HTERT RPE-1 (cell line): Measurements from ENCODE around the gene CSDE1.

Experiments used
- in situ Hi-C: fragments of 300-500 bp; cut with MboI; formaldehyde crosslinking; loops from 4 replicates; pipeline ENCODE4 v1.14.3; 2020; ENCODE audit warnings: low sequenced_read_pairs

Gene CSDE1

DNA sequence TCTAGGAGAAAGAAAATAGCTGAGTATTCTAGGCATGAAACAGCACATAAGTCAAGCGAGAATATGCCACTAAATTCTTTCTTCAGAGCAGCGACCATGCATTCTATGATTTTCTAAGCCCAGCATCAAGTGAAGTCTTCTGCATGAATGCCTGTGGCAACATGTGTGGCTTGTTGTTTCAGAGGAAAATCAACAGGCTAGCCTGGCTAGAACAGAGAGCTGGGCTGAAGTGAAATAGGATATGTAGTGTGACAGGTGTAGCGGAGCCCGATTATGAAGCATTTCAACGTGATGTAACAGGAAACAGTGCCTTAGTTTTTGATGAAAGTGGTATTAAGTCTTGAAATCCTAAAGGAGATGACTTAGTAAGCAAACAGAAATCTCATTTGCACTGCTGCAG is 7.0 kb downstream of the CSDE1 start:
- in situ Hi-C loops, result no loop called here

DNA sequence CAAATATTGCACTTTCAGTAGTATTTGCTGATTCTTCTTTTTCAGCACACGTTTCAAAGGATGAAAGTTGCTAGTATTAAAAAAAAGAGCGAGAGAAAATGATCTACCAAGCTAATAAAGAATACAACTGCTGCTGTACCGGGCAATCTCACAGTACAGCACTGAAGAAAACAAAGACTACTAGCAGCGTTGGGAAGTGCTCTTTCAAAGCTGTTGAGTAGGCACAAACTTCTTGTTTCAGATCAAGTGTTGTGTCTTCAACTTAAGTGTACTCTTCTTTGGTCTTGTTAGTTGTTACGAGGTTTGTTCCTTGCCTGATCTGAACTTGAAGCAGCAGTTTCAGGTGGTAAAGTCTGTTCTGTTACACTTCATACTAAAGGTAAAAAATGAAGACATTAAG is 7.9 kb downstream of the CSDE1 start:
- in situ Hi-C loops, result no loop called here

DNA sequence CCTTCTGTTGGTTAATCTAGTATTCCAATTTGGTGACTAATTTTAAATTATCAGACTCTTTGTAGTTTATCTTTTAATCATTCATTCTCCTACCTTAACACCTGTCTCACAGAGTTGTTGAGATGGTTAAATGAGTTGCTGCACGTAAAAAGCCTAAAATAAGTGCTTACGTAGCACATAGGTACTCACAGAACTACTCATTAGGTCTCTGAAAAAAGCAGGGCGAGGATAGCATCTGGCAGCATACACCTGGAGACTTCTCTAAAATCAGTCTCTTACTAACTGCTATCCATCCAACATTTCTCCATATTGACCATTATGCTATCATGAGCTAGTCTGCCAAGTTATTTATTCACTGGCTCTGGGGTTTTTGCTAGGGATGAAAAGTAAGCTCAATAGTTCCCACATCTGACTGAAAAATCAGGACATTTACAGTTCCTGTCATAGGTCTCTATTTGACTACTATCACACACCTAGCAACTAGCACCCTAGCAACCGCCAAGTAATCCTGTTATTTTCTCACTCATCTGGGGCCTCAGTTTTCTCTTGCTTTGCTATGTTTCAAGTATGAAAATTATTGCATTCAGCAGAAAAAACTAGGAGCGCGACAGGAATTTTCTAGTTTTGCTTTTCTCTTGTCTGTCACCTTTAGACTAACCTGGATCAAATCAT is 11.2 kb downstream of the CSDE1 start:
- in situ Hi-C loops, result no loop called here

DNA sequence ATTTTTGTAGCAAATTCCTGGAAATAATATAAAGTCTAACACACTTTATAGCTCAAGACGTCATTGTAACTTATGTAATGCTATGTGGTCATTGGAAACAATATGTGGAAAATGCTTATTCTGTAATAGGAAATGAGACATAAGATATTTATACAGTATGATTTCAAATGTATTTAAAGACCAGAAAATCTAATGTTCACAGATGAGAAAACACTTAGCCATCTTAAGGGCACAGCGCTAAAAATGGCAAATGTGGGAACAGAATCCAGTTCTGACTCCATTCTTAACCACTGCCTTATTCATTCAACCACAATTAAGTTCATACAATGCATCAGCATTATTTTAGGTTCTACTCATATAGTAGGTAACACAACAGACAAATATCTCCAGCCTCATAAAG is 12.5 kb downstream of the CSDE1 start:
- in situ Hi-C loops, result no loop called here

DNA sequence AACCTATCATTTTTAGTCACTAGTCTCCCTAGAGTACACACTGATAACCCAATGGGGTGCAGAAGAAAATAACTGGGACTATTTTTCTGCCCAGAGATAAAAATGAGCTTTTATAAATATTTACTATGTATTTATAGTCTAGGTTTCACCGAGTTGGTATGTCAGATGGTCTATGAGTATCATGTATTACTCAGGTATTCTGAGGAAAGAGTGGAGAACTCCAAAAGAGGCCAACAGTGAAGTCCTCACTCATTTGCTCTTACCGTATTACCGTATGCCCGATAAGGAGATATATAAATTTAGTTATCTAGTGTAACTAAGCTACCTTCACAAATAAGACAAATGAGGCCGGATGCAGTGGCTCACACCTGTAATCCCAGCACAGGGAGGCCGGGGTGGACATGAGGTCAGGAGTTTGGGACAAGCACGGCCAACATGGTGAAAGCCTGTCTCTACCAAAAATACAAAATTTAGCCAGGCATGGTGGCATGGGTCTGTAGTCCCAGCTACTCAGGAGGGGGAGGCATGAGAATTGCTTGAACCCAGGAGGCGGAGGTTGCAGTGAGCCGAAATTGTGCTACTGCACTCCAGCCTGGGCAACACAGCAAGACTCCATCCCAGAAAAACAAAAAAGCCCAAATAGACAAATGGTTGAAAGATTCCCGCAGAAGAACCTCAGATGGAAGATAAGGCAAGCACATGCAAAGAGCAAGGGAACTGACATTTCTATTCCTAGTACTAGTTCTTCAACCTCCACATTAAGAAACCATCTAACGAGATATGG is 15.6 kb downstream of the CSDE1 start:
- in situ Hi-C loops, result no loop called here

DNA sequence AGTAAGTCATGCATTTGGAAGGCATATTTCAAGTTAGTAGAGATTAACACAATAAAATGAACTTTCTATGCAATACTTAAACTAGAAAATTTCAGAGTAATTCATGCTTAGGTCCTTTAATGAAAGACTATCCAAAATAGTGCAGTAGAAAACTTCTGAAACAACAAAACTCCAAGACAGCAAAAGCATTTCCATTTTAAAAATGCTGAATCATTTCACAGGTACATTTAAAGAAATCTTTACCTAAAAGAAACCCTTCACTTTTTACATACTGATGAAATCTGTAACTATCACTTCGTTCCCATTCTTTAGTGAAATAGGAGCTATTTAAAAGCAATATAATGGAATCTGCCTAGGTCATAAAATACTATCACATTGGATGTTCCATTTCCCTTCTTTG is 17.5 kb downstream of the CSDE1 start:
- in situ Hi-C loops, result no loop called here

DNA sequence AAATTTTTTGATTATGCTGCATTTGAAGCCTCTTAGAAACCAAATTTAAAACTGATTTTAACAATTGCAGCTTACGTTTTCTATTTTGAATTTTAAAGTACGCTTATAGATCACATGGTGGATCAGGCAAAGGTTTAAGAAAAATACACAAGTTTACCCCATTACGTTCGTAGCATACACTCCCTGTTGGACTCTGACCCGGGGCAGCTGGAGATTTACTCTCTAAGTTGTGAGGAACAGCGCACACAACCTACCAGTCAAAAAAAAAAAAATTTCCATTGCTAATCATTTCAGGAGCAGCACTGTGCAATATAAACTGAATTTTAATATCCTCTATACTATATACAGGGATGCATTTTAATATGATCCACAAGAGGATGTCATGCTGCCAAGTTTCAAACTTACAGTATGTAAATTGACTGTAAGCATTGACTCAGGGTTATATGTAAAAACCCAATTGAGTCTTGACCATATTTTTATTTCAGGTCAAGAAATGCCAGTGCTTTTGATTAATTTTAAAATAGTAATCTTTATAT is 20.4 kb downstream of the CSDE1 start:
- in situ Hi-C loops, result no loop called here

DNA sequence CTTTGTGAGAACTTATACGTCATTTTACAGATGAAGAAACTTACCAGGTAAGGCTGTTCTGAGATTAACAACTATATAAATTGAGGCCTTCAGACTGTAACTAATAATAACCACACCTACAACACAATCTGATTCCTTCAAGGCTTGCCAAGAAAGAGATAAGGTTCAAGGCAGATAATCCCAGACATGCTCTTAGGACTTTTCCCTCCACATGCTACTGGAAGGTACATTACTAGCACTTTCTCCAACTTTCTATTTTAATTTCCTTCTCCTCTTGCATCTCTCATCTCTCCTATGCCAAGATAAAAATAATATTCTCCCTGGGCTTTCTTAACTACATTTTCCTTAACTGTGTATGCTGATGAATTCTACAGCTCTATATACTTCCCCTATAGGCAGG is 22.3 kb downstream of the CSDE1 start:
- in situ Hi-C loops, result no loop called here

DNA sequence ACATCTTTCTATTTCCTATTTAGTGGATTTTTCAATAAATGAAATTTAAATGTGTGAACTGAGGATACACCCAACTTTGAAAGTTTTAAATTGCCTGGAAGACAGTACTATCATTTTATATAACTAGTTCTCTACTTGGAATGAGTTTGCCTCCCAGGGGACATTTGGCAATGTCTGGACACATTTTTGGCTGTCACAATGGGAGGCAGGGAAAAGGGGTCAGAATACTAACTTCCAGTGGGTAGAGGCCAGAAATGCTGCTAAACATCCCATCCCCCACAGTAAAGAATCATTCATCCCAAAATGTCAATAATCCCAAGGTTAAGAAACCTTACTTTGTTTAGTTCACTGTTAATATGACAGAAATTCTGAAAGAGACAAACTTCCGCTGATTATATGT is 28.0 kb downstream of the CSDE1 start:
- in situ Hi-C loops, result no loop called here

DNA sequence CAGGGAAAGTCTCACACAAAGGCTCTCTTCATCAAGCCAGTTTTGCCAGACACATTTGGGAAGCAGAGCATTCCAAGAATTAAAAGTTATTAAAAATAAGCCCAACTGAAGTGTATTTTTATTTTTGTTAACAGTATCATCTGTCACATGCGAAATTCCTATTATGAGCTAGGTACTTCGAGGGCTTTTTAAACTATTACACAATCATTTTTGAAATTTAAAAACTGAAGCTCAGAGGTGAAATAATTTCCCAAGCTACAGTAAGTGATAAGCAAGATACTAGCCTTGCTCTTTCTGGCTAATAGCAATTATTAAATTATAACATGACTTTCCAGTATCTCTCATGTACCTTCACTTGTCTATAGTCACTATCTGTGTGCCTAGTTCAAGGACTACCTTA is 29.2 kb downstream of the CSDE1 start:
- in situ Hi-C loops, result no loop called here

DNA sequence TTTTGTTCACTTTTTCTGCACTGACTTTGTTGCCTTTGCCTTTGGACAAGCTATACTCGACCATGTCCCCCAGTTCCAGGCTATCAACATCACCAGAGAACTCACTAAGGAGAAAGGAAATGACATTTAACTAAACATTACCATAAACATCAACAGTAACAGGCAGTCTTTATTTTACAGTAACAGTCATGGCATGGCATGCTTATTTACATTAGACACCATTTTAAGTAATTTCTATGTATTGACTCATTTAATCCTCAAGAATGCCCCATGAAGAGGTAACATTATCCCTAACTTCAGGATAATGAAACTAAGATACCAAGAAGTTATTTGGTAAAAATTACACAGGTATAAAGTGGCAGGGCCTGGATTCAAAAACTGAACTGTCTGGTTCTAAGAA is 32.6 kb downstream of the CSDE1 start:
- in situ Hi-C loops, result no loop called here

DNA sequence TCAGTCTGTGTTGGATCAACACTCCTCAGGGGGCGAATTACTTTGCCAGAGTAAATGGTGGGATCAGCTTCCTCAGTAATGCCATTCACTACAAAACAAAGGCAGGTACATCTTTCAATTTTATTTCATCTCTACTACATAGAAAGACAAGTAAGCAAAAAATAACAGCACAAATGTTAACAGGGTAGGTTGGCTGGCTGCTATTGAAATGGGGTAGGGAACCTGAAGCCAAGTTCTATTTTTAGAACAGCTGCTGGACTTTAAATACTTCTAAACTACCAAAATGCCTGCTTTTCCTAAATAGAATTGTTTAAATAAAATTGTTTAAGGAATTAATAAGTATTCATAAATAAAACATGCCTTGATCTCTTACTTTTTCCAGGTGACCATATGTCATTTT is 33.9 kb downstream of the CSDE1 start:
- in situ Hi-C loops, result no loop called here

DNA sequence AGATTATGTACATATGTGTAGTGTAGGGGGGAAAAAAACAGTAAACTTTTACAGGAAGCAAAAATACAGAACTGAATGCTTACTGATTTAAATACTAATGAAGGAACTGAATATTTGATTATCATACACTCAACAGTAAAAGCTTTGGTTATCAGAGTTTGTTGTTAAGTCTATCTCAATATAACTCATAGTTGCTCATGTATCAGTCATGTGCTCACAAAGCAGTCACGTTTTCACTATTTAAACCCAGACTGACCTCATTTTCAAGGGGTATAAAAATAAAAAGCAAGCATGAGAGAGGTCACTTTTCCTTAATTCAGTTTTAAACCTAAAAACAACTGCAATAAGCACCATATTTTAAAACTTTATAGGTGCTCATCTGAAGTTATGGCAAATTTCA is 34.3 kb downstream of the CSDE1 start:
- in situ Hi-C loops, result no loop called here

DNA sequence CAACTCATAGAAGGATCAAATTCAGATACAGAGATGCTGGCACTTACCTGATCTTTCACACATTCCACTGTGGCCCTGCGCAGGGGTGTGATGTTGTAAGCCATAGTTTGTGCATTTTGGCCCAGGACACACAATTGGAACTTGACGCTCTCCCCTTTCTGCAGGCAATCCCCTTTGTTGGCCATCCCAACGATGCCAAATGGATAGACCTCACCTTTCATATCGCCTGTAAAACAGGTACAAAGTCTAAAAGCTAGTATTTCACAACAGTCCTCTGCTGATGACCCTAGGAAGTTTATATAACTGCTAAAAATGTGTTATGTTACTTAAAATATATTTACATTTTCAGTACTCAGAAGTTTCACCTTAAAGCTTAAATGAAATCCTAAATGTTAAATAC is 37.3 kb downstream of the CSDE1 start:
- in situ Hi-C loops, result no loop called here

DNA sequence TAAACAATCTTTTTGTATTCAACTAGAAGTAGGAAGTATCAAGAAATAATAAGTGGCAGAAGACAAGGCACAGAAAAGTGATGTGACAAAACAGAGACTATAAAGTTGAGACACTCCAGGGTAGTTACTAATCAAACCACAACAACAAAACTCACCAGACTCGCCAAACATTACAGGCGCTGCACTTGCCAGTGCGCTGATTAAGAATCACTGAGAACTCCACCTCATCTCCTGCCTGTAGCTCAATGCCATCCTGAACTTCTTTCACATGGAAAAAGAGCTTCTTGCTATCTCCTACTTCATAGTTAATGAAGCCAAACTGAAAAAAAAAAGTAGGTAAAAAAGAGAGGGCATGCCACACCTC is 38.4 kb downstream of the CSDE1 start:
- in situ Hi-C loops, result no loop called here

DNA sequence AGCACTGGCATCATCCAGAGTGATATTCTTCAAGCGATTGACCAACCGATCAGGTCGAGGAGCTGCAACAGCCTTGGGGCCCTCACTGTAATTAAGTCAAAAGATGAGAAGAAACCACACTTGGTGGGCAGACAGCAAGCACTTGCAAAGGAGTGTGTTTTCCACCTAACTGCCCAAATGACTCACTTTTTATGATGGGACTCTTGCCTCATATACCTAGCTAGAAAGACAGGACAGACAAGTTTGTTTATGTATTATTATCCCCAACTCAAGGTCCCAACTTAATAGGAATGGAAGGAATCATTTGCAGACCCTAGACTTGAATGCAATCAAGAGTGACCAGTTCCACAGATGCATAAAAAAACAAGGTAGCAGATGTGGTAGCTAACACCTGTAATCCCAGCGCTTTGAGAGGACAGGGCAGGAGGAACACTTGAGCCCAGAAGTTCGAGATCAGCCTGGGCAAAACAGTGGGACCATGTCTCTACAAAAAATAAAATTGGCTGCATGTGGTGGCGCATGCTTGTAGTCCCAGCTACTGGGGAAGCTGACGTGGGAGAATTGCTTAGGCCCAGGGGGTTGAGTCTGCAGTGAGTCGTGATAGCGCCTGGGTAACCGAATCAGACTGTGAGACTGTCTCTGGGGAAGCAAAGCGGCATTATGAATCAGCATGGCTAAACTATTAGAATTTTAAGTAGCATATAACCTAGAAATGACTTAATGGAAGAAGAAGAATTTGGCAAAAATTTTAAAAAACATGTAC is 38.9 kb downstream of the CSDE1 start:
- in situ Hi-C loops, result no loop called here

DNA sequence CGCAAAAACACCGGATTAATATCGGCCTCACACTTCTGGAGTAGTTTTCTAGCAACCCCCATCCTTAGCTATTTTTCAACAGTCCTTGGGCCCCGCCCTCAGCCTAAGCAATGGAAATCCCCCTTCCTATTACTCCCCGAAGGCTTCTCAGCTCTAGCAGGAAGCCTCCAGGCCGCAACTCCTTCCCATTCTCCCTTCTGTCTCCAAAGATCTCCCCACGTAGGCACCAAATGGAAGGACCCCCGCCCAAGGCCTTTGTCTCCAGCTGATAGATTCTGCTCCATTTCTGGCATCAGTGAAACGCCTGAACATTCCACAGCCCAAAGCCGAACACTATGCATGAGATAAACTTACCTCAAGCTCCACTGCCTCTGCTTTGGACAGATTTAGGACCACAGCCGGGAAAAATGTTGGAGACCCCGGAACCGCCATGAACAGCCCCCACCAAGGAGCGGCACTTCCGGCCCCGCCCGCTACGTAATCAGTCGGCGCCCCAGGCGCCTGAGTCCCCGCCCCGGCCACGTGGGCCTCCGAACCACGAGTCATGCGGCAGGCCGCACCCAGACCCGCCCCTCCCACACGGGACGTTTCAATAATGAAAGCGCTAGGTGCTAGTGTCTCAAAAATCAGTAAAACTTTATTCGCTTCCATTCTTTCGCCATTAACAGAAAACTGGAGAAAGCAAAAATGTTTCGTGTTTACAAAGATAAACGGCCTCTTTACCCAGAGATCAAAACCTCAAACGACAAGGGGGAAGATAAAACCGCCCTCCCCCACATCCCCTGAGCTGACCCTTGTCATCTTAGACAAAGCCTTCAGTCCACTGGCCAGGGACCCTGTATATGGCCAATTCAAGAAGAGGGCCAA is 41.2 kb downstream of the CSDE1 start, which contains the start of gene NRAS:
NRAS (minus strand) TSS at position 468 of the 867 bp plus-strand sequence. CDS start 611 bp downstream, outside the sequence.
- in situ Hi-C loops, result no loop called here

DNA sequence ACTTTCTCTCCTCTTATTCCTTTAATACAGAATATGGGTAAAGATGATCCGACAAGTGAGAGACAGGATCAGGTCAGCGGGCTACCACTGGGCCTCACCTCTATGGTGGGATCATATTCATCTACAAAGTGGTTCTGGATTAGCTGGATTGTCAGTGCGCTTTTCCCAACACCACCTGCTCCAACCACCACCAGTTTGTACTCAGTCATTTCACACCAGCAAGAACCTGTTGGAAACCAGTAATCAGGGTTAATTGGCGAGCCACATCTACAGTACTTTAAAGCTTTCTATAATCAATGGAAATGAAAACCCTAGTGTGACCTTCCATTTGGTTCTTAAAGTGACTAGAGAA is 41.9 kb downstream of the CSDE1 start:
- in situ Hi-C loops, result no loop called here

DNA sequence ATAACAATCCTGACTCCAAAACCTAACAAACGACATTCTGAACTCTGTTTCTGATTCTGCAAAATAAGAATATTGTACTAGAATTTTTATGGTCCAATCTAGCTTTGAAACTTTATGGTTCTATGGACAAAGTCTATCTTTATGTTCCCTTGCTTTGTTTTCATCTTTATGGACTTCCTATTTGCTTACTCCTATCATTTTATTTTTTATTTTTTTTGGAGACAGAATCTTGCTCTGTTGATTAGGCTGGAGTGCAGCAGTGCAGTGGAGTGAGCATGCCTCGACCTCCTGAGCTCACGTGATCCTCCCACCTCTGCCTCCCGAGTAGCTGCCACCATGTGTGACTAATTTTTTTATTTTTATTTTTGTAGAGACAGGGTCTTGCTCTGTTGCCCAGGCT is 44.8 kb downstream of the CSDE1 start:
- in situ Hi-C loops, result no loop called here

DNA sequence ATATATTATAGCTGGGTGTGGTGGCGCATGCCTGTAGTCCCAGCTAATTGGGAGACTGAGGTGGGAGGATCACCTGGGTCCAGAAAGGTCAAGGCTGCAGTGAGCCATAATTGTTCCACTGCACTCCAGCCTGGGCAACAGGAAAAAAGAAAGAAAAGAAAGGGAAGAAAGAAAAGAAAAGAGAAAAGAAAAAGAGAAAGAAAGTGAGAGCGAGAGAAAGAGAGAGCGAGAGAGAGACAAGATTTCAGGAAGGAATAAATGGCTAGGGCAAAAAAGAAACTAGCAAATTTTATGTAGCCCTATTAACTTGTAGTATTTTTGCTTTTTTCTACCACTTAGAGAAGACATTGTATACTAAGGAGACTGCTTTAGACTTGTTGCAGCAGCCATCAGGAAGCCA is 47.4 kb downstream of the CSDE1 start:
- in situ Hi-C loops, result no loop called here

DNA sequence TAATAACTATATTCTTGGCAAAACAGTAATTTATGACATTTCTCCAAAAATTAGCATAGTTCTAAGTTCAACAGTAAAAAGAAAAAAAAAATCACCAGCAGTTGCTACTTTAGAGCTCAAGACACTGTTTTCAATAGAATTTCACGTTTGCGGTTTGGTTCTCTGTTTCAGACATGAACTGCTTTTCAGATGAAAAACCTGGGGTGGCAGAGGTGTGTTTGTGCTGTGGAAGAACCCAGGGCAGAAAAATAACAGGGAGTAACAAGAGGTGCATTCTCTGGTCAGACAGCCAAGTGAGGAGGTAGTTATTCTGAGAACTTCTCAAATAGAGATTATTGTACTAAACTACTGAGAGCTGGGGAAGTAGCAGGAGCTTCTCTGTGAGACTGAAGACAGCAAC is 50.2 kb downstream of the CSDE1 start:
- in situ Hi-C loops, result no loop called here
